GM12878 (cell line): ENCODE results near the gene MDFI. TPM values are rescaled to one million over a fixed set of nuclear protein-coding genes. Genes with fewer than 3 reads are reported as not detected.

Source experiments
- ATAC-seq: fragments of 200-7000 bp; cut with Tn5 transposase; 3 replicates; pipeline ENCODE4 v1.9.1; 2020; ENCODE audit warnings: mild to moderate bottlenecking, moderate library complexity
- BruUV-seq: library from RNA; stranded (reverse); fragments of 400-500 nt; replicated peaks from 2 replicates; lab custom pipeline; 2021; lab: Mats Ljungman, UMichigan
- CTCF ChIA-PET: fragments of 300-600 bp; sonication (Branson Sonifier 250); formaldehyde crosslinking; extraction: SDS; loops from one replicate; lab custom pipeline; 2021; ENCODE audit warnings: inconsistent platforms; lab: Yijun Ruan, JAX
- POLR2A ChIA-PET: fragments of 350-600 bp; formaldehyde crosslinking; extraction: SDS; loops from one replicate; lab custom pipeline; 2021; ENCODE audit warnings: inconsistent platforms; lab: Charles Lee
- RAD21 ChIA-PET: fragments of 300-600 bp; sonication (Branson Sonifier 250); formaldehyde crosslinking; loops from one replicate; lab custom pipeline; 2023; ENCODE audit warnings: antibody characterized with exemption; ENCODE audit not compliant: unreplicated experiment; lab: Charles Lee
- SMC1A ChIA-PET: fragments of 300-600 bp; sonication (Branson Sonifier 250); formaldehyde crosslinking; loops from one replicate; lab custom pipeline; 2023; ENCODE audit not compliant: unreplicated experiment, uncharacterized antibody; lab: Charles Lee
- DNase-seq: peaks from one replicate; pipeline ENCODE4 v3.0.0-alpha.2; 2011; ENCODE audit warnings: low read depth, low spot score
- FAIRE-seq: peaks from 3 replicates; lab custom pipeline; 2011; peaks lifted over from hg19 to GRCh38; lab: Jason Lieb, UNC
- H2AFZ ChIP-seq: 2 replicates; pipeline ENCODE4 v1.6.0; 2011; ENCODE audit warnings: low read depth, low read length, control low read depth; ENCODE audit not compliant: control insufficient read depth
- H3K27ac ChIP-seq: 2 replicates; pipeline ENCODE4 v1.5.1; 2011; ENCODE audit warnings: control low read depth; ENCODE audit not compliant: control insufficient read depth, insufficient read depth
- H3K27me3 ChIP-seq, 2 experiments: replicated peaks in 1 of 2; 2 replicates each; pipeline versions ENCODE4 v1.6.0 to v1.6.1; 2011; ENCODE audit warnings: low read length in 1 of 2; ENCODE audit not compliant: control insufficient read depth in 2 of 2, insufficient read depth in 2 of 2
- H3K36me3 ChIP-seq, 2 experiments: 2 replicates each; pipeline ENCODE4 v1.5.1; 2011; ENCODE audit warnings: low read length in 1 of 2; ENCODE audit not compliant: control insufficient read depth in 2 of 2, insufficient read depth in 2 of 2
- H3K4me1 ChIP-seq: 2 replicates; pipeline ENCODE4 v1.6.1; 2011; ENCODE audit warnings: mild to moderate bottlenecking, low read length, moderate library complexity, mixed read lengths; ENCODE audit not compliant: control insufficient read depth, insufficient read depth
- H3K4me2 ChIP-seq: 2 replicates; pipeline ENCODE4 v1.6.0; 2011; ENCODE audit warnings: control low read depth; ENCODE audit not compliant: control insufficient read depth, insufficient read depth
- H3K4me3 ChIP-seq: fragments of 200-600 bp; sonication (generic); 2 replicates; pipeline ENCODE4 v1.5.1; 2016
- H3K79me2 ChIP-seq: 2 replicates; pipeline ENCODE4 v1.6.0; 2011; ENCODE audit warnings: low read length; ENCODE audit not compliant: control insufficient read depth, insufficient read depth
- H3K9ac ChIP-seq: 2 replicates; pipeline ENCODE4 v1.8.0; 2011; ENCODE audit warnings: low read length, control low read depth, mixed read lengths; ENCODE audit not compliant: control insufficient read depth, insufficient read depth
- H3K9me3 ChIP-seq: replicated peaks from 3 replicates; pipeline ENCODE4 v1.5.1; 2011; ENCODE audit warnings: mild to moderate bottlenecking, low read length; ENCODE audit not compliant: control insufficient read depth, insufficient read depth
- H4K20me1 ChIP-seq: 2 replicates; pipeline ENCODE4 v1.6.0; 2011; ENCODE audit not compliant: control insufficient read depth, insufficient read depth
- CBX3 ChIP-seq: fragments of 200-600 bp; sonication (generic); IDR thresholded peaks from 2 replicates; pipeline ENCODE4 v1.6.1; 2016; ENCODE audit warnings: low read depth, borderline replicate concordance
- E4F1 ChIP-seq: fragments of 450-650 bp; IDR thresholded peaks from 2 replicates; pipeline ENCODE4 v1.6.1; 2018; ENCODE audit warnings: borderline replicate concordance, mild to moderate bottlenecking; ENCODE audit not compliant: partially characterized antibody
- HCFC1 ChIP-seq: fragments of 150-350 bp; IDR thresholded peaks from 2 replicates; pipeline ENCODE4 v1.6.1; 2014; ENCODE audit warnings: low read length
- IKZF1 ChIP-seq: fragments of 450-650 bp; conservative IDR thresholded peaks from 2 replicates; pipeline ENCODE4 v1.6.1; 2017; ENCODE audit warnings: antibody characterized with exemption, mild to moderate bottlenecking
- JUND ChIP-seq: IDR thresholded peaks from 2 replicates; pipeline ENCODE4 v1.6.1; 2012; ENCODE audit warnings: low read depth, mild to moderate bottlenecking, low read length, improper control_type of control experiment, moderate library complexity
- MLLT1 ChIP-seq: fragments of 450-650 bp; IDR thresholded peaks from 2 replicates; pipeline ENCODE4 v1.6.1; 2016; ENCODE audit warnings: mild to moderate bottlenecking
- RFX5 ChIP-seq: IDR thresholded peaks from 2 replicates; pipeline ENCODE4 v1.6.1; 2011; ENCODE audit warnings: low read depth, low read length, improper control_type of control experiment
- TCF3 ChIP-seq: IDR thresholded peaks from 2 replicates; pipeline ENCODE4 v1.6.1; 2012; ENCODE audit warnings: low read depth, mild to moderate bottlenecking, low read length, borderline replicate concordance; ENCODE audit not compliant: insufficient read depth
- ZBTB4 ChIP-seq: fragments of 450-650 bp; formaldehyde crosslinking; IDR thresholded peaks from 2 replicates; pipeline ENCODE4 v1.4.0; 2022; ENCODE audit warnings: mild to moderate bottlenecking, moderate library complexity
- WGBS: methylation state at CpG from one replicate; pipeline ENCODE4 v1.1.6; 2016; ENCODE audit warnings: low lambda C conversion rate; ENCODE audit not compliant: insufficient replicate concordance, insufficient coverage; ENCODE audit errors: missing lambda C conversion rate; 5-methylcytosine and 5-hydroxymethylcytosine counted together
- in situ Hi-C: fragments of 300-500 bp; cut with MboI; formaldehyde crosslinking; loops from 9 replicates; pipeline ENCODE4 v1.14.3; 2018; ENCODE audit warnings: mixed read lengths
- intact Hi-C: fragments of 100-400 bp; cut with micrococcal nuclease; formaldehyde crosslinking; loops from one replicate; pipeline ENCODE4 v1.14.2; 2022; ENCODE audit not compliant: unreplicated experiment
- polyA plus RNA-seq, 11 experiments: library from polyadenylated mRNA; depleted of rRNA in 4 of 11; unstranded in 6 of 11; stranded (reverse) in 5 of 11; fragments of >200 nt; fragmentation: Nextera tagmentation in 4 of 11; fragmentation: Illumina TruSeq in 1 of 11; extraction: Ambion mirVana in 4 of 11; extraction: Trizol in 1 of 11; gene quantifications; 1 replicate in 1 of 11; 2 replicates in 10 of 11; pipeline versions ENCODE4 v1.2.1 to v1.2.3, GENCODE V29; 2011 to 2016; ENCODE audit warnings: inconsistent platforms in 2 of 11, missing spikeins in 2 of 11, low read depth in 1 of 11
- total RNA-seq, 4 experiments: library from RNA; depleted of rRNA in 3 of 4; stranded (reverse); fragments of >200 nt in 3 of 4; fragmentation: Illumina TruSeq in 1 of 4; extraction: Trizol in 1 of 4; gene quantifications; 2 replicates each; pipeline versions ENCODE4 v1.2.1 to v1.2.3, GENCODE V29; 2013 to 2021

The MDFI gene
- total and polyA plus RNA-seq, 10 of the 15 experiments (the other 5 are each of a cell fraction or from before 2014, with no cell fraction given) = not detected

GRCh38 chr6:41663568-41663967, 25.3 kb downstream of the MDFI start:
- ChIA-PET POLR2A (no interaction called here), SMC1A (no interaction called here), RAD21 (no interaction called here), CTCF (no interaction called here)
- BruUV-seq = no TSS peak
- Histone ChIP-seq H3K27ac (no peak overlapping the region), H3K36me3 (no peaks in the 10 kb centered on the region), H3K9me3 (no peaks in the 10 kb centered on the region), H2AFZ (no peak overlapping the region), H4K20me1 (no peaks in the 10 kb centered on the region), H3K4me2 (no peak overlapping the region), H3K27me3 (peaks cover 3 to 5% of the 10 kb centered on the region in 2 experiments; a peak in 3 of 4 replicates), H3K79me2 (no peaks in the 10 kb centered on the region), H3K4me1 (no peaks in the 10 kb centered on the region), H3K4me3 (no peak overlapping the region), H3K9ac (no peak overlapping the region)
- no peak for ATAC-seq
- no peak for TF ChIP-seq HCFC1
- no peak for TF ChIP-seq ZBTB4 (CRISPR knock-in tag)
- no peak for TF ChIP-seq CBX3
- no peak for TF ChIP-seq RFX5
- no peak for DNase-seq
- intact Hi-C loops (no loop called here), in situ Hi-C loops (no loop called here)
- no peak for FAIRE-seq
- WGBS = 15% methylated on average over 5 of the region's 5 CpGs

- ATAC-seq = no peak
- no peak overlapping the region for H3K27ac ChIP-seq
- no peaks in the 10 kb centered on the region for H3K4me1 ChIP-seq
- H4K20me1 ChIP-seq = no peaks in the 10 kb centered on the region
- H3K4me3 ChIP-seq = no peak overlapping the region
- ChIA-PET CTCF (no interaction called here), POLR2A (no interaction called here), SMC1A (no interaction called here), RAD21 (interaction anchor here (1.2 kb wide), 1 partner anchor 62 kb away, joined by 3 read pairs; no protein-coding TSS in a partner anchor)
- intact Hi-C loops = no loop called here
- no peak for DNase-seq
- WGBS = 51% methylated on average over 5 of the region's 5 CpGs
- peaks cover 3 to 5% of the 10 kb centered on the region in 2 experiments; a peak in 3 of 4 replicates for H3K27me3 ChIP-seq
- H3K9ac ChIP-seq = no peak overlapping the region
- H3K79me2 ChIP-seq = no peaks in the 10 kb centered on the region
- H2AFZ ChIP-seq = no peak overlapping the region
- no peaks in the 10 kb centered on the region for H3K9me3 ChIP-seq
- no peak overlapping the region for H3K4me2 ChIP-seq
- H3K36me3 ChIP-seq = no peaks in the 10 kb centered on the region
- no TSS peak for BruUV-seq
- in situ Hi-C loops = no loop called here
- no peak for FAIRE-seq
- TF ChIP-seq JUND (no peak), E4F1 (no peak), IKZF1 (no peak), MLLT1 (no peak), TCF3 (no peak)
Observed at GRCh38 chr6:41664271-41664670, 26.0 kb downstream of the MDFI start.
